ENCODE measurements around the gene VWA3A. TPM values are rescaled to one million over a fixed set of nuclear protein-coding genes. Genes with fewer than 3 reads are reported as not detected.
A peak's percentile ranks its signal among the peaks of the same experiment; 100 is the strongest.

VWA3A gene
- total and polyA plus RNA-seq, 7 experiments from 2014 or later: 0.19 to 0.84 (median 0.32) TPM; not detected in 2

DNA sequence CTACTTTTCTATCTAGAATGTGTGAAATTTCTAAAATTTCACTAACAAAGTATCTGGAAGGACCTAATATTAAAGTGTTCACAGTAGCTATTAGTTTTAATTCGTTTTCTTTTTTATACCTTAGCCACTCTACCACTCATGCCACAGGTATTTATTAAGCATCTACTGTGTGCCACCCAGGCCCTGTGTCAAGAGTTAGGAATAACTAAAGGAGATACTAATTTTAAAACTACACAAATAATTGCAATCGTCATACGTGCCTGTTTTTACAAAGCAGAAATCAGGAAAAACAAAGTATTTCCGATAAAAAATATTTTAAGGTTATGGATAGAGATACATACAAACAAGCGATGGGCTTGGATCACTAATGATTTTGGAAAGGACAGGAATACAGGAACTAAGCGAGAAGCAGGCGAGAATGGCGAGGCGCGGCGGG, 113.3 kb downstream of the VWA3A start:
- H3K36me3 Mint-ChIP-seq: peaks cover 0 to 10% (median 3%) of the 10 kb centered on the region in 5 donors
- no peaks in the 10 kb centered on the region for H3K27me3 ChIP-seq (ENCODE audit: control insufficient read depth in 2 of 2, insufficient read depth in 2 of 2, low read length in 2 of 2)
- peak overlapping the region; percentile 87 to 99 (median 96) for H3K4me3 Mint-ChIP-seq
- no peaks in the 10 kb centered on the region for H3K9me3 Mint-ChIP-seq
- ATAC-seq (no peak), DNase-seq (no peak)
- H3K9me3 ChIP-seq (ENCODE audit: control insufficient read depth in 2 of 3, low read length in 3 of 3): no peaks in the 10 kb centered on the region
- peaks cover 9 to 13% of the 10 kb centered on the region in 2 donors for H3K4me1 ChIP-seq (ENCODE audit: control insufficient read depth in 2 of 2, insufficient read depth in 2 of 2, low read length in 2 of 2)
- peak overlapping the region; percentile 80 for H3K27ac ChIP-seq (ENCODE audit: low read depth, low read length)
- H3K36me3 ChIP-seq (ENCODE audit: control insufficient read depth in 2 of 3, insufficient read depth in 3 of 3, low read length in 3 of 3): peaks cover 0 to 8% (median 0%) of the 10 kb centered on the region in 3 experiments
- POLR2A ChIA-PET: interaction anchor here (1.5 to 9.4 kb wide), 3 partner anchors 13 to 95 kb away, joined by 4 to 146 read pairs (median 15); partner anchors contain the start of gene POLR3E
- H3K4me3 ChIP-seq (ENCODE audit: low read length): peak overlapping the region; percentile 72
- H3K4me1 Mint-ChIP-seq: peaks cover 13 to 50% (median 26%) of the 10 kb centered on the region in 7 donors
- H3K27me3 Mint-ChIP-seq: no peaks in the 10 kb centered on the region
- CTCF ChIA-PET: interaction anchor here (0.8 to 2.3 kb wide), 7 partner anchors 9 to 128 kb away, joined by 3 to 10 read pairs (median 5); partner anchors contain the start of gene POLR3E
- H3K27ac Mint-ChIP-seq: peak overlapping the region; percentile 36 to 86 (median 72)
- intact Hi-C loops (cut with micrococcal nuclease): loop anchor here (1.0 to 2.0 kb wide), 5 partner anchors 10 to 92 kb away; partner anchors contain the start of gene POLR3E (in 2 of the 2)

DNA sequence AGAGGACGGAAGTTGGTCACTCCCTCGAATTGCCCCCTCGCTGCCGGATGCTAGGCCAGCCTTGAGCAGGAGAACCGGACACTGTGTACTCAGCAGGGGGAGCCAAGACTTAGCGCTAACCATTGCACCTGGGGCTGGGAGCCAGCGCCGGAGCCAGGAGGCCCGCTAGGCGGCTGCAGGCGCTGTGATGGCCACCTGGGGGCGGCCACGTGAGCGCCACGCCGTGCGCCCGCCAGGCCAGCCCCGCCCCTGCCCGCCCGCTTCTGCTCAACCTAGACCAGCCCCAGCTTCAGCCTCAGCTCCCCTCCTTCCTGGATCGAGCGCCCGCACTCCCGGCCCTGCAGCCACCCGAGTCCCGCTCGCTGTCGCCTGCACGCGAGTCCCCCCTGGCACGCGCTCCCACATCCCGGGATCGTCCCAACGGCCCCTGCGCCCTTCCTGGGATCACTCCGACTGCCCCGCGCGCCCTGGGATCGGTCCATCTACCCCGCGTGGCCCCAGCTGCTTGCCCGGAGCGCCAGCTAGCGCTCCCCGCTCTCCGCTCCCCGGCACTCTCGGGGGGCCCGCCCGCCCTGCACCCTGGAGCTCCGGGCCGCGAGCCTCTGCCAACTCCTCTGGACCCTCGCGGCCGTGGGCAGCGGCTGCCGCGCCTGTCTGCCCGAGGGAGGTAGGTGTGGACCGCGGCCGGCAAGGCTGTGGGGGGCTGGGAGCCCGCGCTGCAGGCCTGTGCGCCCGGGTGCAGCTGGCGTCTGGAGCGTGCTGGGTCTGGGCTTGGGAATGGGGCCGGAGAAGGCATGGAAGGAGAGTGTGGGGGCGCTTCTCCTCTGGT, 113.9 kb downstream of the VWA3A start, which contains the start of gene EEF2K:
EEF2K (plus strand) TSS at position 266 of the 829 bp plus-strand sequence. CDS start 19,452 bp downstream, outside the sequence.
- Mint-ChIP-seq H3K9me3 (no peaks in the 10 kb centered on the region), H3K27ac (peak within 1 kb of the TSS; percentile 66 to 94 (median 85)), H3K27me3 (no peaks in the 10 kb centered on the region), H3K4me3 (peak within 1 kb of the TSS; percentile 87 to 99 (median 96)), H3K36me3 (peaks cover 0 to 16% (median 8%) of the 10 kb centered on the region in 5 donors), H3K4me1 (peaks cover 14 to 56% (median 28%) of the 10 kb centered on the region in 7 donors)
- H3K36me3 ChIP-seq (ENCODE audit: control insufficient read depth in 2 of 3, insufficient read depth in 3 of 3, low read length in 3 of 3): peaks cover 0 to 8% (median 0%) of the 10 kb centered on the region in 3 experiments
- intact Hi-C loops (cut with micrococcal nuclease): loop anchor here (1.0 to 2.0 kb wide), 5 partner anchors 11 to 91 kb away; partner anchors contain the start of gene POLR3E (in 2 of the 2)
- ATAC-seq (peak; percentile 94), DNase-seq (peak; percentile 44 to 83 (median 66))
- CTCF ChIA-PET: interaction anchor here (0.8 to 2.3 kb wide), 6 partner anchors 17 to 128 kb away, joined by 3 to 10 read pairs (median 4); partner anchors contain the start of gene POLR3E
- peaks cover 9 to 13% of the 10 kb centered on the region in 2 donors for H3K4me1 ChIP-seq (ENCODE audit: control insufficient read depth in 2 of 2, insufficient read depth in 2 of 2, low read length in 2 of 2)
- H3K9me3 ChIP-seq (ENCODE audit: control insufficient read depth in 2 of 3, low read length in 3 of 3): no peaks in the 10 kb centered on the region
- H3K4me3 ChIP-seq (ENCODE audit: low read length): peak within 1 kb of the TSS; percentile 72
- H3K27ac ChIP-seq (ENCODE audit: low read depth, low read length): peak within 1 kb of the TSS; percentile 80
- no peaks in the 10 kb centered on the region for H3K27me3 ChIP-seq (ENCODE audit: control insufficient read depth in 2 of 2, insufficient read depth in 2 of 2, low read length in 2 of 2)
- POLR2A ChIA-PET: interaction anchor here (0.7 to 9.4 kb wide), 4 partner anchors 14 to 227 kb away, joined by 3 to 146 read pairs (median 10); partner anchors contain the start of gene POLR3E

Other genes with a start within 250 kb of the VWA3A start
- 100 to 1,000 TPM; 221 to 409 (median 232) TPM for gene NPIPB4, start 234.8 kb upstream of the VWA3A start, total RNA-seq
- gene NPIPB4, start 234.8 kb upstream of the VWA3A start, polyA plus RNA-seq: 1 to 10 TPM; 5.1 to 5.3 TPM
- gene UQCRC2, start 139.2 kb upstream of the VWA3A start, total RNA-seq: 100 to 1,000 TPM; 158 to 227 (median 180) TPM
- gene UQCRC2, start 139.2 kb upstream of the VWA3A start, polyA plus RNA-seq: 100 to 1,000 TPM; 176 to 188 TPM
- gene PDZD9, start 91.4 kb upstream of the VWA3A start, total RNA-seq: not detected
- gene PDZD9, start 91.4 kb upstream of the VWA3A start, polyA plus RNA-seq: under 1 TPM in 1 of 2 donors, not detected in 1; 0.36 TPM
- gene MOSMO, start 84.4 kb upstream of the VWA3A start, total RNA-seq: 10 to 100 TPM in 3 of 5 experiments, 1 to 10 TPM in 2; 8.5 to 24.0 (median 13.5) TPM
- 1 to 10 TPM; 2.8 to 3.4 TPM for gene MOSMO, start 84.4 kb upstream of the VWA3A start, polyA plus RNA-seq
- gene SDR42E2, start 70.0 kb downstream of the VWA3A start, total RNA-seq: 1 to 10 TPM in 2 of 5 experiments, under 1 TPM in 2, not detected in 1; 0.67 to 1.6 (median 1.0) TPM
- gene SDR42E2, start 70.0 kb downstream of the VWA3A start, polyA plus RNA-seq: under 1 TPM; 0.07 to 0.48 TPM
- gene EEF2K, start 113.7 kb downstream of the VWA3A start, total RNA-seq: 10 to 100 TPM; 15.3 to 27.9 (median 21.8) TPM
- 1 to 10 TPM; 1.9 to 3.1 TPM for gene EEF2K, start 113.7 kb downstream of the VWA3A start, polyA plus RNA-seq
- 100 to 1,000 TPM in 4 of 5 experiments, 10 to 100 TPM in 1; 60.1 to 232 (median 112) TPM for gene POLR3E, start 204.9 kb downstream of the VWA3A start, total RNA-seq
- 10 to 100 TPM; 11.8 to 19.2 TPM for gene POLR3E, start 204.9 kb downstream of the VWA3A start, polyA plus RNA-seq

Data from naive thymus-derived CD4-positive, alpha-beta T cell (primary cell).